ENCODE data around the gene ATP6AP1. TPM values are rescaled to one million over a fixed set of nuclear protein-coding genes. Genes with fewer than 3 reads are reported as not detected.

The ATP6AP1 gene
- polyA plus RNA-seq, 1 donor (not counting 4 experiments of a cell fraction or from before 2014, with no cell fraction given), result 42.4 TPM

- no peaks in the 10 kb centered on the region for H3K9me3 ChIP-seq (ENCODE audit: control insufficient read depth, low read depth, low read length)
- peak overlapping the region; percentile 68 for H3K4me2 ChIP-seq (ENCODE audit: control insufficient read depth, extremely low read depth, insufficient read depth, low read depth, low read length)
- H3K9ac ChIP-seq (ENCODE audit: control insufficient read depth, extremely low read depth, insufficient read depth, low read length), result no peak overlapping the region
- H3K27ac ChIP-seq (ENCODE audit: control insufficient read depth, insufficient read depth, low read length), result no peak overlapping the region
- no peaks in the 10 kb centered on the region for H3K27me3 ChIP-seq (ENCODE audit: control insufficient read depth, extremely low read depth, insufficient read depth, low read length)
- peaks cover 1 to 10% of the 10 kb centered on the region in 2 experiments for H3K36me3 ChIP-seq (ENCODE audit: control insufficient read depth in 2 of 2, extremely low read depth in 1 of 2, insufficient read depth in 2 of 2, low read length in 2 of 2)
- TF ChIP-seq, protein P1, sequence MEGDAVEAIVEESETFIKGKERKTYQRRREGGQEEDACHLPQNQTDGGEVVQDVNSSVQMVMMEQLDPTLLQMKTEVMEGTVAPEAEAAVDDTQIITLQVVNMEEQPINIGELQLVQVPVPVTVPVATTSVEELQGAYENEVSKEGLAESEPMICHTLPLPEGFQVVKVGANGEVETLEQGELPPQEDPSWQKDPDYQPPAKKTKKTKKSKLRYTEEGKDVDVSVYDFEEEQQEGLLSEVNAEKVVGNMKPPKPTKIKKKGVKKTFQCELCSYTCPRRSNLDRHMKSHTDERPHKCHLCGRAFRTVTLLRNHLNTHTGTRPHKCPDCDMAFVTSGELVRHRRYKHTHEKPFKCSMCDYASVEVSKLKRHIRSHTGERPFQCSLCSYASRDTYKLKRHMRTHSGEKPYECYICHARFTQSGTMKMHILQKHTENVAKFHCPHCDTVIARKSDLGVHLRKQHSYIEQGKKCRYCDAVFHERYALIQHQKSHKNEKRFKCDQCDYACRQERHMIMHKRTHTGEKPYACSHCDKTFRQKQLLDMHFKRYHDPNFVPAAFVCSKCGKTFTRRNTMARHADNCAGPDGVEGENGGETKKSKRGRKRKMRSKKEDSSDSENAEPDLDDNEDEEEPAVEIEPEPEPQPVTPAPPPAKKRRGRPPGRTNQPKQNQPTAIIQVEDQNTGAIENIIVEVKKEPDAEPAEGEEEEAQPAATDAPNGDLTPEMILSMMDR (optimal IDR thresholded peaks at IDR 0.05 in 1 of 3, IDR thresholded peaks at IDR 0.05 in 1 of 3, conservative IDR thresholded peaks at IDR 0.05 in 1 of 3; ENCODE audit: extremely low read depth in 1 of 3, insufficient read depth in 2 of 3, low read length in 3 of 3), result no peak
- no peak for TF ChIP-seq EZH2 (IDR thresholded peaks at IDR 0.05; ENCODE audit: low read length)
- H3K9me1 ChIP-seq (ENCODE audit: control insufficient read depth, extremely low read depth, insufficient read depth, low read length), result no peaks in the 10 kb centered on the region
- DNase-seq (ENCODE audit: low read depth, low spot score) (no peak), FAIRE-seq (no peak)
- H4K20me1 ChIP-seq (ENCODE audit: control insufficient read depth, extremely low read depth, insufficient read depth, low read length), result no peaks in the 10 kb centered on the region
- no peak overlapping the region for H2AFZ ChIP-seq (ENCODE audit: control insufficient read depth, low read length)
- peak overlapping the region in 1 of 3 experiments; percentile 85 for H3K4me3 ChIP-seq (ENCODE audit: control insufficient read depth in 2 of 3, extremely low read depth in 1 of 3, insufficient read depth in 2 of 3, low read depth in 1 of 3, low read length in 3 of 3)
- H3K4me1 ChIP-seq (ENCODE audit: control insufficient read depth, extremely low read depth, insufficient read depth, low read length), result peaks cover 9% of the 10 kb centered on the region
- H3K79me2 ChIP-seq (ENCODE audit: control insufficient read depth, insufficient read depth, low read length), result peaks cover 13% of the 10 kb centered on the region
- dilution Hi-C loops (cut with MboI; ENCODE audit: extremely low pct_ligation_motif_present, low sequenced_read_pairs), result no loop called here
Measured at GRCh38 chrX:154380787-154381186, 47.7 kb upstream of the ATP6AP1 start.

DNA sequence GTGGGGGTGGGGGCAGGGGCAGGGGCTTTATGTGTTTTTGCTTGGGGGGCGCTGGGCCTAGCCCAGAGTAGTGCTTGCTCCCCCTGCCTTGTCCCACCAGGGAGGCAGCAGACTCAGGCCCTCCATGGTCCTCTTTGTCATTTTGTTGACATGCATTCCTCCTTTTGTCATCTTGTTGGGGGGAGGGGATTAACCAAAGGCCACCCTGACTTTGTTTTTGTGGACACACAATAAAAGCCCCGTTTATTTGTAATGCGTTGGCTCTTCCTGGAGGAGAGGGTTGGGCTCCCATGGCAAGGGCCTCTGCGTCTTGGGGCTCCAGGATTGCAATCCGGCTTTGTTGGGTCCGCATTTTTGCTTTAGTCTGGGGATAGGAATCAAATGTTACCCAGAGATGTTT is 47.2 kb upstream of the ATP6AP1 start:
- dilution Hi-C loops (cut with MboI; ENCODE audit: extremely low pct_ligation_motif_present, low sequenced_read_pairs), result no loop called here
- Histone ChIP-seq H4K20me1 (ENCODE audit: control insufficient read depth, extremely low read depth, insufficient read depth, low read length) (no peaks in the 10 kb centered on the region), H3K36me3 (ENCODE audit: control insufficient read depth in 2 of 2, extremely low read depth in 1 of 2, insufficient read depth in 2 of 2, low read length in 2 of 2) (peaks cover 1 to 10% of the 10 kb centered on the region in 2 experiments), H3K4me1 (ENCODE audit: control insufficient read depth, extremely low read depth, insufficient read depth, low read length) (peaks cover 9% of the 10 kb centered on the region), H3K9me1 (ENCODE audit: control insufficient read depth, extremely low read depth, insufficient read depth, low read length) (no peaks in the 10 kb centered on the region), H3K27ac (ENCODE audit: control insufficient read depth, insufficient read depth, low read length) (no peak overlapping the region), H3K27me3 (ENCODE audit: control insufficient read depth, extremely low read depth, insufficient read depth, low read length) (no peaks in the 10 kb centered on the region), H3K9me3 (ENCODE audit: control insufficient read depth, low read depth, low read length) (no peaks in the 10 kb centered on the region), H3K4me2 (ENCODE audit: control insufficient read depth, extremely low read depth, insufficient read depth, low read depth, low read length) (no peak overlapping the region), H3K79me2 (ENCODE audit: control insufficient read depth, insufficient read depth, low read length) (peaks cover 13% of the 10 kb centered on the region), H2AFZ (ENCODE audit: control insufficient read depth, low read length) (no peak overlapping the region), H3K9ac (ENCODE audit: control insufficient read depth, extremely low read depth, insufficient read depth, low read length) (no peak overlapping the region), H3K4me3 (ENCODE audit: control insufficient read depth in 2 of 3, extremely low read depth in 1 of 3, insufficient read depth in 2 of 3, low read depth in 1 of 3, low read length in 3 of 3) (no peak overlapping the region)
- no peak for FAIRE-seq
- TF ChIP-seq, protein P1 (optimal IDR thresholded peaks at IDR 0.05 in 1 of 3, IDR thresholded peaks at IDR 0.05 in 1 of 3, conservative IDR thresholded peaks at IDR 0.05 in 1 of 3; ENCODE audit: extremely low read depth in 1 of 3, insufficient read depth in 2 of 3, low read length in 3 of 3), result no peak
- no peak for TF ChIP-seq EZH2 (IDR thresholded peaks at IDR 0.05; ENCODE audit: low read length)
- DNase-seq (ENCODE audit: low read depth, low spot score), result no peak

All from keratinocyte (primary cell).